ENCODE data around the gene CLRN3.

The CLRN3 gene

GRCh38 chr10:127874671-127875448 lies 17.9 kb downstream of the CLRN3 start:
- no peak for DNase-seq (ENCODE audit: low read depth in 2 of 2)

DNA sequence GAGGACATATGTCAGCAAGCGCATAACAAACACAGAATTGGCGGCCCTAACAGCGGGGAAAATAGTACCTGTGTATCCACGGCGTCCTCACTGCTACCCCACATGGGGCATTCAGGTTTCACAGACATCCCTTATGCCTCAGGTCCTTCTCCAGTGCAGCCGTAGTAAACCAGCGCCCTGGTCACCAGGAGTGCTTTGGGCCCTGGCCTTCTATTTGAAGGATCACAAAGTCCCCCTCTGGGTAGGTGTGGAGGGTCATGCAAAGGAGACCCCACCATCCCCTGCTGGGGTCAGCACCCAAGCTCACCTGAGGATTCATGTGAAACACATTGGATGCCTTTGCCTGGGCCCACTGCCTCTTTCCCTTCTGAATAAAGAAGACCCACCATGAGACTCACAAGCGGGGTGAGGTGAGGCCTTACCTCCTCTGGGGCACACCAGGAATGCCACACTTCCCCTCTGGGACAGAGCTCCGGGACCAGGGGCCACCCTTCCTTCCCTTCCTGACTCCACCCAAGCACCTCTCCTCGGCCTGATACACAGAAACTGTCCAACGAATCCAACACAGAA lies 18.8 kb downstream of the CLRN3 start:
- no peak for DNase-seq (ENCODE audit: low read depth in 2 of 2)

DNA sequence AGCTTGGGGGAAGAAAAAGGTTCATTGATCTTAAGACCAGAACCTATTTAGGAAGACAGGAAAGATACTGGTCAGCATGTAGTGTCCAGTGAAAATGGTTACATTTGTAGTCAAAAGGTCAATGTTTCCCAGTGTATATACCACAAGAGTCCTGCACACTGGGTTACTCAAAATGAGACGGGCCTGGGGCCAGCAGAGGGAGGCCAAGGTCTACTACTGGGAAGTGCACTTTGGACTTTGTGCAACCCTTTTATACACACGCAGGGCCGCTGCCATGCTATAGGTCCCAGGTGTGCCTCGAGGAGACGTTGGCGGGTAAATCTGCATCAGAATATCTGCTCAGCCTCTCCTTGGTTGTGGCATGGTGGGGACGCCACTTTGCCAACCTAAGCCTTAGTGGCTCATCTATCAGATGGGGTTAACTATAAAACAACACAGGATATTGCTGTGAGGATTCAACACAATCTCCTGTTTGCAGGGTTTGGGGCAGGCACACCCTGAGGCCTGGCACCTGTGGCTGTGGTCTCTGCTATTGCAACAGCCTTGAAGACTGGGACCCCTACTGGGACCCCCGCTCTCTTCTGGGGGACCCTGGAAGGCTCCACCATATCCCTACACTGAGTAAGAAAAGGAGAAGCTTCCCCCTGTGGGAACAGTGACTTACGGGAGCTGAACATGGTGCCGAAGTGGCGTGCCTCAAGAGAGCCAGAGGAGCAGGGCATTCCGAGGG lies 19.7 kb downstream of the CLRN3 start:
- no peak for DNase-seq (ENCODE audit: low read depth in 2 of 2)

GRCh38 chr10:127872011-127872761 lies 20.6 kb downstream of the CLRN3 start:
- no peak for DNase-seq (ENCODE audit: low read depth in 2 of 2)

GRCh38 chr10:127871631-127872010 lies 21.1 kb downstream of the CLRN3 start:
- no peak for DNase-seq (ENCODE audit: low read depth in 2 of 2)

GRCh38 chr10:127869329-127869728 lies 23.4 kb downstream of the CLRN3 start:
- no peak for DNase-seq (ENCODE audit: low read depth in 2 of 2)

GRCh38 chr10:127867805-127868204 lies 24.9 kb downstream of the CLRN3 start:
- no peak for DNase-seq (ENCODE audit: low read depth in 2 of 2)

GRCh38 chr10:127866276-127867013 lies 26.3 kb downstream of the CLRN3 start:
- no peak for DNase-seq (ENCODE audit: low read depth in 2 of 2)

GRCh38 chr10:127863231-127863825 lies 29.4 kb downstream of the CLRN3 start:
- no peak for DNase-seq (ENCODE audit: low read depth in 2 of 2)

- DNase-seq (ENCODE audit: low read depth in 2 of 2), result no peak
These were observed 32.1 kb downstream of the CLRN3 start for GRCh38 chr10:127860592-127860991.

- DNase-seq (ENCODE audit: low read depth in 2 of 2), result no peak
These were observed 36.8 kb downstream of the CLRN3 start for GRCh38 chr10:127855976-127856375.

GRCh38 chr10:127855591-127855881 lies 37.2 kb downstream of the CLRN3 start:
- no peak for DNase-seq (ENCODE audit: low read depth in 2 of 2)

DNA sequence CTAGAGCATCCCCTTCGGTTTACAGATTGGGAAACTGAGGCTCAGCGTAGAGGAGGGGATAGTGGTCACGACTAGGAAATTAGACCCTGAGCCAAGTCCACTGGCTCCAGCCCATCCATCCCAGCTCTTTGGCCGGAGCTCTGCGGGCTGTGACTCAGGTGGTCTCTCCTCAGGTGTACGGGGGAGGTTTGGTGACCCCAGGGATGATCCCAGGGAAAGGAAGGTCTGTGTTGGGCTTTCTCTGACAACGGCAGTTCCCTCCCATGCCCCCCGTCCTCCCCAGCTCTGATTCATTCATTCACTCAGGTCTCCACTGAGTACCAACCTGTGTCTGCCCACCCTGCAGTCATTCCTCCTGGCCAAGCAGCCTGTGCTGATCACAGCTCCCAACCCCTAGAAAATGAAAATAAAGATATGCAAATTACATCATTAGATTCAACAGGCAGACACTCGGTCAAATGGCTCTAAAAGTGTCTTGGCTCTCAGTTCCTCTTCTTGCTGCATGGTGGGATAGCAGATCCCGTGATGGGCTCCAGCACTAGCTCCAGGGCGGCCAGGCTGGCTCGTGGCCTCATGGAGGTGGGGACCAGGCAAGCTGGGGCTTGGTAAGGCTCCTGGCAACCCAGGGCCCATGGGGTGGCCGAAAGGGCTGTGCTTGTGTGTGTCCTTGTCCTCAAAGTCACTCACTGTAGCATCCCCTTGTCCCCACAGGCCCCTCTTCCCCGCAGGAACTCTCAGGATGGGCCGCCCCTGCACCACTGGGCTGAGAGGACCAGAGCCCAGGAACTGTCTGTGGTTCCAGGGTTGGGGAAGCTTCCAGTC lies 37.8 kb downstream of the CLRN3 start:
- DNase-seq (ENCODE audit: low read depth in 2 of 2), result no peak

DNA sequence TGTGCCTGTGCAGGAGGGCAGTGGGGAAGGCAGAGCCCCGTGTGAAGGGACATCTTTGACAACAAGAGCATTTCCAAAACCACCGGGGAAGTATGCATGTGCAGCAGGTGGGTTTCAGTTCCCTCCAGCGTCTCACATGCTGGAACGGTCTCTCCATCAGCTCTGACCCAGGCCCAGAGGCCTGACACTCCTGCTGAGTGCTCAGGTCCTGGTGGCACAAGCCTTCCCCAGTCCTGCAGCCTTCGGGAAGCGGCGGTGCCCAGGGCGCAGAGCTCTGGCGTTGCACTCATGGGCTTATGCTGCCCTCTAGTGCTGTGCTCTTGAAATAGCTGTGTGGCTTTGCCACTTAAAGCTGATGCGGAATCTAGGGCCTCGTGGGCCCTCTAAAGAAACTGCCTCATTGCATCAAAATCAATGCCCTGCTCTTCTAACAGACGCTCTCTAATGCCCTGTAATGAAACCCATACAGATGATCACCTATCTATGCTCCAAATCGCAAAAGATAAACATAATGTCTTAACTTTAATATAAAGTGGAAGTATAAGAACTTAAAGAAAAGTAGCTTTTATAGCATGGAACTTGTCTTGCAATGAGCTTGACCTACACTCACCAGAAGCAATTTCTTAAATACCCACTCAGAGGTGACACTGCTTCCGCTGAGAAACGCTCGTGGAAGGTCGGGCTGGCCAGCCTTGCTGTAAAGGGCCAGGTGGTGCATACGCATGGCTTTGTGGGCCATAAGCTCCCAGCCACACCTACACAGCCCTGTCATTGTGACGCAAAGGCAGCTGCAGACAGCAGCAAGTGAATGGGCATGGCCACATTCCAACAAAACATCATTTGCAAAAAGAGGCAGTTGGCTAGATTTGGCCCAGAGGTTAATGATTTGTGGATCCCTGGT lies 38.6 kb downstream of the CLRN3 start:
- DNase-seq (ENCODE audit: low read depth in 2 of 2), result peak; percentile 17 to 32

DNA sequence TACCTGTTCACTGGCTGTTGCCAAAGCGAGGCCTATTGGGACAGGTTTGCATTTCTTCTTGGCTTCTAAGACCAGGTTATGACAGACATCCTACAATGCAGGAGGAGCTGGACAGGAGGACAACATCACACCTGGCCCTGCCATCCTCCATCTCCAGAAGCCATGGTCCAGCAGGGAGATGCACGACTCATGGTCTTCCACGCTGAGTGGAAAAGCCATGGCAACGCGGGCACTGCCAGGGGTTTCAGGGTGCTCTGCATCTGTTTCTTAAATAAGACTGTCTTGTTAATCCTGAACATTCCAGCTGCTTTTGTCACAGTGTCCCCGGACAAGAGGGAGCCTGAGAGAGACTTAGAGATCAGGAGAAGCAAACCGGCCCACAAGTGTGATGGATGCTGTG lies 40.3 kb downstream of the CLRN3 start:
- DNase-seq (ENCODE audit: low read depth in 2 of 2), result no peak

DNA sequence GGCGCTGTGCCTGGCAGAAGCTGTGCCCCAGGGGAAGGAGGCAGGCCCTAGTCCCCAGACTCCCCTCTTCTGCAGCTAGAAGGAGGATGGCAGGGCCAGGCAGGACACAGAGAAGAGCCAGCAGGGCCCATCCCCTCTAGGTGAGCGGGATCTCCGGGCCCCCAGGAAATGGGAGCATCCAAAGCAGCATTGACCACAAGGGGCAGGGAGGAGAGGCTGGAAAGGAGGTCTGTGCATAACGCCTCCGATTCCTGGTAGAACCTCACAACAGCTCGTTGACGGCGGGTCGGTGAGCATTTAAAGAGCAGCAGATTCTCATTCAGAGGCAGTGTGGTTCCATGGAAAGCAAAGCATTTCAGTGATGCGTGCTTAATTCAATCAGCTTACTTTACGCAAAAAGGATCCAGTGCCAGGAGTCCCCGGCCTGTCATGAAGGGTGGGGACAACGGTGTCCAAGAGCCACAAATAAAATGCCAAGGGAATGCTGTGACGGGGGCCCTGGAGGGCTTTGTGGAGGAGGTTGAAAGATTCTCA lies 41.0 kb downstream of the CLRN3 start:
- no peak for DNase-seq (ENCODE audit: low read depth in 2 of 2)

DNA sequence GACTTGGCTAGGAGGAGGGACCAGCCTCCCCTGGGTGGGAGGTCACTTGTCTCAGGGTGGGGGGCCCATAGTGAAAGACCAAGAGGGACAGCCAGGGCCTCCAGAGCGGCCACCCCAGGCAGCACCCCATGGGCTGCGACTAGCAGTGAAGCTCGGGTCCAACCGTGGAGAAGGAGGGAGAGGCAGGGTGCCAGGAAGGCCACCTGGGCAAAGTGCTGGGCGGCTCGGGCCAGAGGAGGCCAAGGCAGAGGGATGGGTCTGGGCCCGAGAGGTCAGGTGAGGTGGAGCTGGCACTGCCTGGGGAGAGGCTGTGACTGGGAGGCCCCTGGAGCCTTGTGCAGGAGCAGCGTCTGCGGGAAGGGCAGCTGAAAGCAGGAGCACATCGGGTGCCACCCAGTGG lies 41.8 kb downstream of the CLRN3 start:
- DNase-seq (ENCODE audit: low read depth in 2 of 2), result no peak

DNA sequence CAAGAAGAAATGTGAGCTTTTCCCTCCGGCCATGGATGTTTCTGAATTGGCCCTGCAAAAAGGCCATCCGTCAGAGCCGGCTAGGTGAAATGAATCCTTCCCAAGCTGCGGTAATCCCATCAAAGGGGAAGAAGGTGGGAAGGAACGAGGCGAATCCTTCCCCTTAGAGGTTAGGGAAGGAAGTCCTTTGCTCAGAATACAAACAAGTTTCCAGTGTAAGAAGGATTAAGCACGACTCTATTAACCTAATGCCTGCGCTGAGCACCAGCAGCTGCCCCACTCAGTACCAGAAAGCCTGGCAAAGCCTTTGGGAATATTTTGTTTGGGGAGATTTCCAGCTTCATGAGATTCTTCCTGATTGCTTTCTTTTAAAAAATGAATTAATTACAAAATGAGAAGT lies 42.8 kb downstream of the CLRN3 start:
- DNase-seq (ENCODE audit: low read depth in 2 of 2), result no peak

- no peak for DNase-seq (ENCODE audit: low read depth in 2 of 2)
These were observed 43.5 kb downstream of the CLRN3 start for GRCh38 chr10:127849224-127849623.
